ENCODE results near the gene CDHR1. TPM values are rescaled to one million over a fixed set of nuclear protein-coding genes. Genes with fewer than 3 reads are reported as not detected.

Gene CDHR1
- total and polyA plus RNA-seq, 2 of the 8 experiments (the other 6 are each of a cell fraction or from before 2014, with no cell fraction given) = 3.9 to 10.5 TPM

DNA sequence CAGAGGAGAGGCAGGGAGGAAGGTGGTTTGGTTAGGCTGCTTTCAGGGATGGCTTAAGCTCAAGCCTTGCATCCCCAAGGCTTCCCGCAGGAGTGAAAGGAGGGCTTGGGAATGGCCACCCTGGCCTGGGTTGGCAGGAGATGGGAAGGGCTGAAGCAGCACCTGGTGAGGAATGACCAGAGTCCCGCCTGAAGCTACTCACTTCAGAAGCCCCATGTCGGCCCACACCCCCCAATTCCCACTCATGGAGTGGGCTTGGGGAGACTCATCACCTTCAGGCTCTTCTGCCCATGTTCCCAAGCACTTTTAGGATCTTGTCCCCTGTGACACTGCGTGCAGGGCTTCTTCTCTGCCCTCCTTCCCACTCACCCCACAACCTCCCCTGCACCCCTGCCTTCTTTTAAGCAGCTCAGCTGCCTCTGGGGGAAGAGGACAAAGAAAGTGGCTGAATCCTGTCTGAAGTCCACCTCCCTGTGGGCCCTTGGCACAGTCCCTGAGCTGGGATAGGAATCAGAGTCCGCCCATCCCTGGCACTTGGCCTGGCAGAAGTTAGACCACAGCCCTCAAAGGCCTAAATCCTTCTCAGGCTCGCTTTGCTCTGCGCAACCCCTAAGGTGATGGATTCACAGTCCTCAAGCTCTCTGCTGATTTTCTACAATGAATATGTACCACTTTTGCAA lies 67.0 kb downstream of the CDHR1 start:
- POLR2A ChIA-PET (ENCODE audit: partially characterized antibody) = no interaction called here

More for the DNA sequence above, 67.0 kb downstream of the CDHR1 start:
- Histone ChIP-seq H2BK120ac (replicated peaks; ENCODE audit: low read depth, low read length) (no peak overlapping the region), H3K14ac (ENCODE audit: insufficient read length) (no peak overlapping the region), H3K23me2 (ENCODE audit: low read depth, low read length) (no peaks in the 10 kb centered on the region), H4K5ac (ENCODE audit: insufficient read length, low read depth, low read length) (no peak overlapping the region), H4K8ac (ENCODE audit: extremely low read depth, insufficient read depth, low read length) (no peak overlapping the region), H4K20me1 (replicated peaks in 1 of 2; ENCODE audit: control insufficient read depth in 1 of 2, insufficient read depth in 2 of 2, low read length in 2 of 2) (no peaks in the 10 kb centered on the region), H3K9me3 (ENCODE audit: insufficient read depth in 2 of 2, low read depth in 1 of 2, low read length in 1 of 2) (peaks cover 0 to 4% of the 10 kb centered on the region in 2 experiments; a peak in 1 of 4 replicates), H2BK12ac (ENCODE audit: low read depth, low read length) (no peak overlapping the region), H3K4me1 (replicated peaks in 1 of 4; ENCODE audit: control insufficient read depth in 3 of 4, insufficient read depth in 4 of 4, low read length in 3 of 4) (no peaks in the 10 kb centered on the region), H4K91ac (replicated peaks; ENCODE audit: insufficient read length, low read length) (no peak overlapping the region), H3K4me3 (ENCODE audit: extremely low read depth in 1 of 4, insufficient read depth in 2 of 4, low read depth in 3 of 4, low read length in 4 of 4) (no peak overlapping the region), H2BK5ac (ENCODE audit: low read depth, low read length) (no peak overlapping the region), H2BK15ac (ENCODE audit: low read length) (no peak overlapping the region), H3K79me1 (ENCODE audit: low read depth, low read length) (no peaks in the 10 kb centered on the region), H3K27me3 (replicated peaks in 1 of 4; ENCODE audit: control insufficient read depth in 3 of 4, extremely low read depth in 1 of 4, insufficient read depth in 3 of 4, low read length in 3 of 4) (peaks cover 0 to 6% (median 5%) of the 10 kb centered on the region in 4 experiments; a peak in 6 of 7 replicates), H3K18ac (ENCODE audit: extremely low read depth, low read length) (no peak overlapping the region), H3K79me2 (ENCODE audit: control insufficient read depth in 1 of 2, insufficient read depth in 2 of 2, low read length in 2 of 2) (no peaks in the 10 kb centered on the region), H3K36me3 (ENCODE audit: control insufficient read depth in 2 of 4, insufficient read depth in 4 of 4, low read length in 3 of 4) (no peaks in the 10 kb centered on the region), H3K4me2 (ENCODE audit: insufficient read depth in 1 of 2, low read depth in 2 of 2, low read length in 2 of 2) (no peak overlapping the region), H3K56ac (replicated peaks; ENCODE audit: insufficient read length, low read depth, low read length) (no peak overlapping the region), H3K9ac (replicated peaks in 1 of 4; ENCODE audit: extremely low read depth in 1 of 4, low read depth in 3 of 4, low read length in 3 of 4) (no peak overlapping the region), H2BK20ac (ENCODE audit: low read length) (no peak overlapping the region), H3K4ac (replicated peaks; ENCODE audit: insufficient read length, low read depth, low read length) (no peak overlapping the region), H2AK5ac (ENCODE audit: low read depth, low read length) (no peak overlapping the region), H3K27ac (ENCODE audit: low read depth, low read length) (no peak overlapping the region), H3K23ac (ENCODE audit: insufficient read length) (no peak overlapping the region), H2AFZ (ENCODE audit: low read length) (no peak overlapping the region)
- TF ChIP-seq TAF7 (optimal IDR thresholded peaks at IDR 0.05; ENCODE audit: borderline replicate concordance, low read depth, low read length) (no peak), NANOG (IDR thresholded peaks at IDR 0.05; ENCODE audit: insufficient read depth, low read depth, low read length, poor library complexity, severe bottlenecking) (no peak), SIX5 (IDR thresholded peaks at IDR 0.05; ENCODE audit: low read depth, low read length) (no peak), SRF (IDR thresholded peaks at IDR 0.05; ENCODE audit: low read depth, low read length) (no peak), POLR2A (IDR thresholded peaks at IDR 0.05; ENCODE audit: control extremely low read depth in 1 of 2, low read depth in 2 of 2, low read length in 2 of 2) (no peak), SP4 (IDR thresholded peaks at IDR 0.05; ENCODE audit: low read length) (no peak), SUZ12 (IDR thresholded peaks at IDR 0.05; ENCODE audit: low read length) (no peak), EGR1 (IDR thresholded peaks at IDR 0.05; ENCODE audit: borderline replicate concordance, low read depth, low read length) (no peak), EZH2 (IDR thresholded peaks at IDR 0.05; ENCODE audit: low read depth, low read length, severe bottlenecking) (no peak), HDAC2 (IDR thresholded peaks at IDR 0.05; ENCODE audit: borderline replicate concordance in 1 of 2, low read depth in 2 of 2, low read length in 2 of 2) (no peak), TAF1 (IDR thresholded peaks at IDR 0.05; ENCODE audit: low read depth, low read length) (no peak)
- TF ChIP-seq, protein P1, sequence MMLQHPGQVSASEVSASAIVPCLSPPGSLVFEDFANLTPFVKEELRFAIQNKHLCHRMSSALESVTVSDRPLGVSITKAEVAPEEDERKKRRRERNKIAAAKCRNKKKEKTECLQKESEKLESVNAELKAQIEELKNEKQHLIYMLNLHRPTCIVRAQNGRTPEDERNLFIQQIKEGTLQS (IDR thresholded peaks at IDR 0.05; ENCODE audit: insufficient read depth, low read depth, low read length) = no peak
- FAIRE-seq = no peak
- 85% methylated on average over 7 of the region's 7 CpGs; no CpG with 5 or more reads in 1 of the 2 experiments for WGBS, 2 experiments (ENCODE audit: extremely low coverage in 1 of 2, insufficient coverage in 1 of 2, insufficient read length in 1 of 2, insufficient replicate concordance in 2 of 2, low coverage in 1 of 2, low lambda C conversion rate in 2 of 2, missing lambda C conversion rate in 1 of 2)
- CTCF ChIA-PET (ENCODE audit: partially characterized antibody) = interaction anchor here (0.6 to 15.5 kb wide), 7 partner anchors 19 to 281 kb away, joined by 3 to 558 read pairs (median 5); no protein-coding TSS in a partner anchor
- DNase-seq (ENCODE audit: low read depth in 1 of 2, low spot score in 2 of 2) = peak in 1 of 2 experiments; percentile 34

Measured in H1 (cell line).